Pancreas (tissue), 10 donors: ENCODE data around the gene ENTPD7. TPM values are rescaled to one million over a fixed set of nuclear protein-coding genes. Genes with fewer than 3 reads are reported as not detected.
A peak's percentile ranks its signal among the peaks of the same experiment; 100 is the strongest.

ENCODE experiments used
- ATAC-seq, 4 donors: fragments of 200-7000 bp; cut with Tn5 transposase; one replicate each; pipeline versions ENCODE4 v1.8.0 to v1.9.1; 2020; ENCODE audit warnings: mild to moderate bottlenecking in 4 of 4, moderate library complexity in 4 of 4
- DNase-seq, 6 donors: peaks; one replicate each; pipeline ENCODE4 v3.0.0-alpha.2; 2020
- FAIRE-seq: peaks from 2 replicates; lab custom pipeline; 2012; peaks lifted over from hg19 to GRCh38; lab: Jason Lieb, UNC
- H3K27ac ChIP-seq, 4 donors: fragments of 200-600 bp; sonication (generic); 1 replicate in 3 of 4; 2 replicates in 1 of 4; pipeline versions ENCODE4 v1.5.0 to v1.8.0; 2020
- H3K27me3 ChIP-seq, 4 donors: fragments of 200-600 bp; one replicate each; pipeline ENCODE4 v1.8.0; 2021
- H3K36me3 ChIP-seq, 3 donors: fragments of 200-600 bp; sonication (generic) in 1 of 3; one replicate each; pipeline versions ENCODE4 v1.5.0 to v1.8.0; 2020 to 2021
- H3K4me1 ChIP-seq, 3 donors: fragments of 200-600 bp; one replicate each; pipeline ENCODE4 v1.8.0; 2021
- H3K4me3 ChIP-seq, 4 donors: fragments of 200-600 bp; sonication (generic) in 2 of 4; one replicate each; pipeline versions ENCODE4 v1.5.0 to v1.8.0; 2020 to 2021
- H3K9me3 ChIP-seq, 4 donors: fragments of 200-600 bp; one replicate each; pipeline ENCODE4 v1.8.0; 2021
- WGBS, 2 donors: extraction: QIAGEN DNeasy Blood & Tissue Kit; methylation state at CpG; one replicate each; pipeline ENCODE4 v1.1.7; 2013; 5-methylcytosine and 5-hydroxymethylcytosine counted together
- intact Hi-C, 3 donors: fragments of 100-400 bp; cut with DNase I; formaldehyde crosslinking; loops; one replicate each; pipeline versions ENCODE4 v1.11.1 to v1.14.2; 2022
- polyA plus RNA-seq, 2 donors: library from polyadenylated mRNA; stranded (reverse); fragments of 200-250 nt; gene quantifications; one replicate each; pipeline ENCODE4 v1.2.3, GENCODE V29; 2013
- total RNA-seq, 6 donors: library from RNA; stranded (reverse); fragmentation: NEBNext Ultra II Directional in 4 of 6; extraction: Animal tissue kit (Norgen Biotek cat#: 25700) in 4 of 6; gene quantifications; one replicate each; pipeline versions ENCODE4 v1.2.1 to v1.2.4, GENCODE V29; 2021 to 2023
- TF ChIP-seq, protein P1 (sequence below), 4 donors: fragments of 200-600 bp; sonication (generic) in 3 of 4; IDR thresholded peaks; one replicate each; pipeline versions ENCODE4 v1.5.0 to v1.8.0; 2021; ENCODE audit warnings: antibody characterized with exemption in 4 of 4
- donor health status: healthy with polysubstance abuse.
- donor health status: DM: no; HTN: no; CAD: no; lungs with moderate emphysema.
- donor health status: DM: no; HTN: no; CAD: no.
- donor health status: control.
- donor health status: control.
- donor health status: Bipolar disorder and iron deficiency.
- donor health status: DM: yes; HTN: yes; CAD: no.
- donor health status: DM: no; HTN: no; CAD: no.
- donor health status: DM: no; HTN: no; CAD: no.
- donor health status: DM: yes; HTN: yes; CAD: no.

The ENTPD7 gene
- total and polyA plus RNA-seq, 8 donors = 1.8 to 19.8 (median 11.3) TPM

DNA sequence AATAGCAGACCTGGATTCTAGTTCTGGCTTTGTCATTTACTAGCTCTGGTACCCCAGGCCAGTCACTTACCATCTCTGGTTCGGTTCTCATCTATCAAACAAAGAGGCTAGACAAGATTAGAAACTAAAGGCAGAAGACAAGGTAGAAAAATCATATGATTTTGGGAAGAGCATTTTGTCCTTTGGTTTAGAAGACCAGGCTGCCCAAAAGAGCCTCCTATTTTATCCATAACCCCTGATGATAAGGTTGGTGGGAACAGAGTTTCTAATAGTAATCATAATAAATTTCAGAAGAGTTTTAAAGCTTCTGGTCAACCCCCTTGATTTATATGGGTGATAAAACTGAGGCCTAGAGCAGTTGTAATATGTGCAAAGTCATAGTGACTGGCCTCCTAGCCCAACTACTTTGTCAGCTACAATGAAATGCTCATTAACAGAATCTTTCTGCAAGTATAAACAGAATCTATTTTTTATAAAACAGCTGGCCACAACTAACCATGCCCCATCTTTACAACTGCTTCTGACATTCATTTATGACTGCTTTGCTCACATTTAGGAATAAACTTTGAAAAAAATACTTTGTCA lies 49.2 kb downstream of the ENTPD7 start:
- DNase-seq (no peak), FAIRE-seq (peak; percentile 37), ATAC-seq (no peak)
- intact Hi-C loops = no loop called here
- TF ChIP-seq, protein P1, sequence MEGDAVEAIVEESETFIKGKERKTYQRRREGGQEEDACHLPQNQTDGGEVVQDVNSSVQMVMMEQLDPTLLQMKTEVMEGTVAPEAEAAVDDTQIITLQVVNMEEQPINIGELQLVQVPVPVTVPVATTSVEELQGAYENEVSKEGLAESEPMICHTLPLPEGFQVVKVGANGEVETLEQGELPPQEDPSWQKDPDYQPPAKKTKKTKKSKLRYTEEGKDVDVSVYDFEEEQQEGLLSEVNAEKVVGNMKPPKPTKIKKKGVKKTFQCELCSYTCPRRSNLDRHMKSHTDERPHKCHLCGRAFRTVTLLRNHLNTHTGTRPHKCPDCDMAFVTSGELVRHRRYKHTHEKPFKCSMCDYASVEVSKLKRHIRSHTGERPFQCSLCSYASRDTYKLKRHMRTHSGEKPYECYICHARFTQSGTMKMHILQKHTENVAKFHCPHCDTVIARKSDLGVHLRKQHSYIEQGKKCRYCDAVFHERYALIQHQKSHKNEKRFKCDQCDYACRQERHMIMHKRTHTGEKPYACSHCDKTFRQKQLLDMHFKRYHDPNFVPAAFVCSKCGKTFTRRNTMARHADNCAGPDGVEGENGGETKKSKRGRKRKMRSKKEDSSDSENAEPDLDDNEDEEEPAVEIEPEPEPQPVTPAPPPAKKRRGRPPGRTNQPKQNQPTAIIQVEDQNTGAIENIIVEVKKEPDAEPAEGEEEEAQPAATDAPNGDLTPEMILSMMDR (IDR thresholded peaks at IDR 0.05) = no peak
- H3K27ac ChIP-seq = no peak overlapping the region
- H3K36me3 ChIP-seq = peaks cover 0 to 19% (median 10%) of the 10 kb centered on the region in 3 donors
- no peak overlapping the region for H3K4me3 ChIP-seq
- 79 to 84% methylated on average over 1 of the region's 1 CpG for WGBS, 2 donors
- H3K9me3 ChIP-seq = no peaks in the 10 kb centered on the region
- H3K27me3 ChIP-seq = no peaks in the 10 kb centered on the region
- H3K4me1 ChIP-seq = no peaks in the 10 kb centered on the region

DNA sequence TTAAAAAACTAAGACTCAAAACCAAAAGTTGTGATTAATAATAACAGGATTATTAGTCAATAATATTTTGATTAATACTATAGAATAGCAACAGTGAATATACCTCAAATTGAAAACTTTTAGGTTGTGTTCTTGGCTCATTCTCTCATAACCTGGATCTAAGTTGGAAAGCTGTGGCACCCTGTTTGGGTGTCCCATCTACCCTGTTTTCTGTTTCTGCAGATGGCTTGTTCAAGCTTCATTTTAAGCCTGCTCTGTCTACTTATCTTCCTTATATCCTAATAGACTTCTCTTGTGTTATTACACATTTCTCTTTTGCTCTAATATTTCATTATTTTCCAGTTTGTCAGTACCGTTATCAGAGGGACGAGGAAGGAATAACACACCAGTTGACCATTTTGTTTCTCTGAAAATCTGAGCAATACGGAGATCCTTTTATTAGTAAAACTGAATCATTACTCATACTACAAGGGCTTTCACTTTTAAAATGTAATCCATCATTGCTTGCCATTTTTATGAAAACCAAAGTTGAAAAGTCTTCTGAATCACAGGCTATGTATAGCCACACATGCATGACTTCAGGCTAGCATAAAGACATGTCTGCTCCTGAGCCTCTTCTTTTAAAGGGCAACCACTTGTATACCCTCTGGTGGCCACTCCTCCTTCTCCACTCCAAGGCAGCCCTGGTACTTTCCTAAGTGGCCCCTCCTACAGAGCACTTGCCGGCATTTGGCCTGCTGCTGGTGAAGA lies 50.3 kb downstream of the ENTPD7 start:
- H3K4me1 ChIP-seq = no peaks in the 10 kb centered on the region
- no peak overlapping the region for H3K4me3 ChIP-seq
- no peak overlapping the region for H3K27ac ChIP-seq
- DNase-seq (no peak), ATAC-seq (no peak), FAIRE-seq (no peak)
- intact Hi-C loops = no loop called here
- H3K9me3 ChIP-seq = no peaks in the 10 kb centered on the region
- 61 to 62% methylated on average over 4 of the region's 4 CpGs for WGBS, 2 donors
- peaks cover 0 to 14% (median 3%) of the 10 kb centered on the region in 3 donors for H3K36me3 ChIP-seq
- TF ChIP-seq, protein P1 (IDR thresholded peaks at IDR 0.05) = no peak
- H3K27me3 ChIP-seq = no peaks in the 10 kb centered on the region

- H3K9me3 ChIP-seq = no peaks in the 10 kb centered on the region
- intact Hi-C loops = no loop called here
- DNase-seq = peak in 2 of 6 donors; percentile 27 to 29
These were observed 51.9 kb downstream of the ENTPD7 start for GRCh38 chr10:99711129-99711719.

GRCh38 chr10:99714446-99714845 lies 55.1 kb downstream of the ENTPD7 start:
- Histone ChIP-seq H3K27ac (no peak overlapping the region), H3K9me3 (no peaks in the 10 kb centered on the region), H3K27me3 (no peaks in the 10 kb centered on the region), H3K4me3 (no peak overlapping the region), H3K4me1 (no peaks in the 10 kb centered on the region), H3K36me3 (peaks cover 0 to 38% (median 16%) of the 10 kb centered on the region in 3 donors)
- no peak for FAIRE-seq
- ATAC-seq = no peak
- 84 to 87% methylated on average over 5 of the region's 5 CpGs for WGBS, 2 donors
- no peak for DNase-seq
- intact Hi-C loops = no loop called here
- TF ChIP-seq, protein P1 (IDR thresholded peaks at IDR 0.05) = no peak

More at GRCh38 chr10:99711129-99711719, 51.9 kb downstream of the ENTPD7 start:
- no peak overlapping the region for H3K4me3 ChIP-seq
- peaks cover 0 to 16% (median 0%) of the 10 kb centered on the region in 3 donors for H3K36me3 ChIP-seq
- no peaks in the 10 kb centered on the region for H3K4me1 ChIP-seq
- TF ChIP-seq, protein P1 (IDR thresholded peaks at IDR 0.05) = peak in 2 of 4 donors; percentile 17 to 32
- H3K27me3 ChIP-seq = no peaks in the 10 kb centered on the region
- ATAC-seq (peak in 3 of 4 donors; percentile 83 to 91 (median 86)), FAIRE-seq (peak; percentile 23)
- H3K27ac ChIP-seq = no peak overlapping the region
